Astrocyte (in vitro differentiated cells and primary cell): ENCODE results near the gene GBX1. TPM values are rescaled to one million over a fixed set of nuclear protein-coding genes. Genes with fewer than 3 reads are reported as not detected.

Experiments
- DNase-seq: peaks from one replicate; pipeline ENCODE4 v3.0.0-alpha.2; 2010; ENCODE audit warnings: low read depth
- FAIRE-seq: peaks from 2 replicates; lab custom pipeline; 2011; peaks lifted over from hg19 to GRCh38; lab: Jason Lieb, UNC
- H2AFZ ChIP-seq: 2 replicates; pipeline ENCODE4 v1.6.0; 2012; ENCODE audit warnings: low read depth, low read length, inconsistent platforms
- H3K27ac ChIP-seq: 2 replicates; pipeline ENCODE4 v1.5.1; 2011; ENCODE audit warnings: low read depth, low read length, inconsistent platforms
- H3K27me3 ChIP-seq: 2 replicates; pipeline ENCODE4 v1.6.0; 2011; ENCODE audit warnings: low read length, inconsistent platforms; ENCODE audit not compliant: insufficient read depth
- H3K36me3 ChIP-seq: 2 replicates; pipeline ENCODE4 v1.5.1; 2011; ENCODE audit warnings: low read length, inconsistent platforms; ENCODE audit not compliant: insufficient read depth
- H3K4me1 ChIP-seq: 2 replicates; pipeline ENCODE4 v1.5.1; 2011; ENCODE audit warnings: low read length, inconsistent platforms; ENCODE audit not compliant: insufficient read depth
- H3K4me2 ChIP-seq: 2 replicates; pipeline ENCODE4 v1.6.0; 2012; ENCODE audit warnings: low read length, inconsistent platforms
- H3K4me3 ChIP-seq: 2 replicates; pipeline ENCODE4 v1.5.1; 2011; ENCODE audit warnings: low read depth, mild to moderate bottlenecking, low read length, inconsistent platforms; ENCODE audit not compliant: insufficient read depth
- H3K79me2 ChIP-seq: 2 replicates; pipeline ENCODE4 v1.6.0; 2012; ENCODE audit warnings: mild to moderate bottlenecking, low read length, inconsistent platforms; ENCODE audit not compliant: insufficient read depth
- H3K9ac ChIP-seq: 2 replicates; pipeline ENCODE4 v1.6.0; 2012; ENCODE audit warnings: mild to moderate bottlenecking, low read length, inconsistent platforms
- H3K9me3 ChIP-seq: 2 replicates; pipeline ENCODE4 v1.5.1; 2012; ENCODE audit warnings: low read depth, mild to moderate bottlenecking, low read length, inconsistent platforms; ENCODE audit not compliant: insufficient read depth
- H4K20me1 ChIP-seq: 2 replicates; pipeline ENCODE4 v1.6.0; 2012; ENCODE audit warnings: low read length, inconsistent platforms; ENCODE audit not compliant: insufficient read depth
- H3K27ac Mint-ChIP-seq: one replicate; pipeline ENCODE4 v1.8.0; 2021; ENCODE audit warnings: mild to moderate bottlenecking, mixed read lengths; ENCODE audit not compliant: unreplicated experiment
- H3K27me3 Mint-ChIP-seq: one replicate; pipeline ENCODE4 v1.8.0; 2021; ENCODE audit warnings: low read depth, mixed read lengths; ENCODE audit not compliant: unreplicated experiment
- H3K36me3 Mint-ChIP-seq: one replicate; pipeline ENCODE4 v1.8.0; 2021; ENCODE audit warnings: low read depth, mixed read lengths; ENCODE audit not compliant: unreplicated experiment
- H3K4me1 Mint-ChIP-seq: one replicate; pipeline ENCODE4 v1.8.0; 2021; ENCODE audit warnings: low read depth, mixed read lengths; ENCODE audit not compliant: unreplicated experiment
- H3K4me3 Mint-ChIP-seq: one replicate; pipeline ENCODE4 v1.8.0; 2021; ENCODE audit warnings: mild to moderate bottlenecking, moderate library complexity, mixed read lengths; ENCODE audit not compliant: unreplicated experiment
- H3K9me3 Mint-ChIP-seq: one replicate; pipeline ENCODE4 v1.8.0; 2021; ENCODE audit warnings: mild to moderate bottlenecking, mixed read lengths; ENCODE audit not compliant: unreplicated experiment
- EZH2 ChIP-seq: IDR thresholded peaks from 2 replicates; pipeline ENCODE4 v1.6.1; 2012; ENCODE audit warnings: mild to moderate bottlenecking, low read length, inconsistent platforms; ENCODE audit not compliant: insufficient read depth
- total RNA-seq: library from RNA; stranded (reverse); gene quantifications from 2 replicates; pipeline ENCODE4 v1.2.1, GENCODE V29; 2021
- TF ChIP-seq, protein P1 (sequence below): IDR thresholded peaks from 2 replicates; pipeline ENCODE4 v1.5.1; 2011; ENCODE audit warnings: low read depth, mild to moderate bottlenecking, inconsistent platforms, low read length, moderate library complexity; ENCODE audit not compliant: insufficient read depth

GBX1 gene
- total RNA-seq, 1 donor from 2014 or later, result not detected

DNA sequence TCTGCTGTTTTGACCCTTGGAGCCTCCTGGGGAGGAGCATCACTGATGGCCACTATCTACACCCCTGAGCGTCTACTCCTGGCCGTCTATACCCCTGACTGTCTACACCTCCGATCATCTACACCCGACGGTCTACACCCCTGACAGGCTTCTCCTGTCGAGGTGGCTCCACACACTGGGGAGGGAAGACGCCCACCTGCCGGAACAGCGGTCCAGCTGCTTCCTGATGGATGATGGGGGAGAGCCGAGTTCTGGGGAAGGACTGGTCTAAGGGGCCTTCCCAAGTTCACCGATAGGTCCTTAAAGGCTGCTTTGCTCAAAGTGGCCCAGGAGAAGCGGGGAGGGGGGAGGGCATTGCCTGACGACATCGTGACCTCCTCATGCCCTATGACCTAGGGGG lies 39.4 kb downstream of the GBX1 start:
- H3K9me3 ChIP-seq, result no peaks in the 10 kb centered on the region
- TF ChIP-seq, protein P1, sequence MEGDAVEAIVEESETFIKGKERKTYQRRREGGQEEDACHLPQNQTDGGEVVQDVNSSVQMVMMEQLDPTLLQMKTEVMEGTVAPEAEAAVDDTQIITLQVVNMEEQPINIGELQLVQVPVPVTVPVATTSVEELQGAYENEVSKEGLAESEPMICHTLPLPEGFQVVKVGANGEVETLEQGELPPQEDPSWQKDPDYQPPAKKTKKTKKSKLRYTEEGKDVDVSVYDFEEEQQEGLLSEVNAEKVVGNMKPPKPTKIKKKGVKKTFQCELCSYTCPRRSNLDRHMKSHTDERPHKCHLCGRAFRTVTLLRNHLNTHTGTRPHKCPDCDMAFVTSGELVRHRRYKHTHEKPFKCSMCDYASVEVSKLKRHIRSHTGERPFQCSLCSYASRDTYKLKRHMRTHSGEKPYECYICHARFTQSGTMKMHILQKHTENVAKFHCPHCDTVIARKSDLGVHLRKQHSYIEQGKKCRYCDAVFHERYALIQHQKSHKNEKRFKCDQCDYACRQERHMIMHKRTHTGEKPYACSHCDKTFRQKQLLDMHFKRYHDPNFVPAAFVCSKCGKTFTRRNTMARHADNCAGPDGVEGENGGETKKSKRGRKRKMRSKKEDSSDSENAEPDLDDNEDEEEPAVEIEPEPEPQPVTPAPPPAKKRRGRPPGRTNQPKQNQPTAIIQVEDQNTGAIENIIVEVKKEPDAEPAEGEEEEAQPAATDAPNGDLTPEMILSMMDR, result no peak
- TF ChIP-seq EZH2, result no peak
- no peak overlapping the region for H3K9ac ChIP-seq
- Mint-ChIP-seq H3K27ac (no peak overlapping the region), H3K27me3 (no peaks in the 10 kb centered on the region), H3K9me3 (no peaks in the 10 kb centered on the region), H3K36me3 (peaks cover 16% of the 10 kb centered on the region), H3K4me3 (no peak overlapping the region), H3K4me1 (peaks cover 10% of the 10 kb centered on the region)
- DNase-seq (no peak), FAIRE-seq (no peak)
- H3K27ac ChIP-seq, result no peak overlapping the region
- H3K27me3 ChIP-seq, result no peaks in the 10 kb centered on the region
- no peaks in the 10 kb centered on the region for H3K79me2 ChIP-seq
- peaks cover 13% of the 10 kb centered on the region for H3K36me3 ChIP-seq
- peaks cover 66% of the 10 kb centered on the region for H4K20me1 ChIP-seq
- H3K4me1 ChIP-seq, result peaks cover 7% of the 10 kb centered on the region
- no peak overlapping the region for H2AFZ ChIP-seq
- H3K4me2 ChIP-seq, result no peak overlapping the region
- no peak overlapping the region for H3K4me3 ChIP-seq

DNA sequence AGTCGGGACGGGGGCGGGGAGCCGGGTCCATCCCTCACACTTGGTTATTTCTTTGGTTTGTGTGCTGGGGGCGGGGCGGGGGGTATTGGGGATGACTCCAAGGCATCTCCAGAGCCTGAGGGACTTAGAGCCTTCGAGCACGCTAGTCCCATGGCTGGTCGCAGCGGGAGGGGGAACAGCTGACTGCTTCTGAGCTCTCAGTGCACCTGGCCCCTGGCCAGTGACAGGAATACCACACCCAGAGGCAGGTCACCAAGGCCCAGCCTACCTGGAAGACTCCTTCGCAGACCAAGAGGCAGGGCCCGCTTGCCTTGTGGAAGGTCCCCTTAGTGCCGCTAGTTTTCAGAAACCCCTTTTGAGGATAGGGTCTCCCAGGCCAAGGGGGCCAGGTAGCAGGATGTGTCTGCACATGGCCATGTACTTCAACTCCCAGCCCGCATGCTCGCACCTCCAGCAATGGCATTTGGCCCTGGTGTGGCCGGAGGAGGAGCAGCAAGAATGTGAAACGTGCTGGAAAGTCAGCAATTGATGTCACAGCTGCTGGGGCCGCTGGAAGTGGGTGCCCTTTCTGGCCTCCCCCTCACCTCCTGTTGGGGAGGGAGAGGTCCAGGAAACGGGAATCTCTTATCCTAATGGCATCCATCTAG lies 40.9 kb downstream of the GBX1 start:
- H3K36me3 Mint-ChIP-seq, result peaks cover 17% of the 10 kb centered on the region
- Histone ChIP-seq H3K4me1 (peaks cover 7% of the 10 kb centered on the region), H3K9me3 (no peaks in the 10 kb centered on the region), H3K9ac (no peak overlapping the region), H3K36me3 (peaks cover 13% of the 10 kb centered on the region), H3K27me3 (no peaks in the 10 kb centered on the region), H3K79me2 (no peaks in the 10 kb centered on the region), H3K27ac (no peak overlapping the region), H2AFZ (no peak overlapping the region), H3K4me2 (no peak overlapping the region), H4K20me1 (peaks cover 65% of the 10 kb centered on the region), H3K4me3 (no peak overlapping the region)
- no peak for TF ChIP-seq EZH2
- TF ChIP-seq, protein P1, result no peak
- no peaks in the 10 kb centered on the region for H3K9me3 Mint-ChIP-seq
- DNase-seq (no peak), FAIRE-seq (no peak)
- peak overlapping the region; percentile 8 for H3K4me3 Mint-ChIP-seq
- no peak overlapping the region for H3K27ac Mint-ChIP-seq
- peaks cover 9% of the 10 kb centered on the region for H3K4me1 Mint-ChIP-seq
- H3K27me3 Mint-ChIP-seq, result no peaks in the 10 kb centered on the region

DNA sequence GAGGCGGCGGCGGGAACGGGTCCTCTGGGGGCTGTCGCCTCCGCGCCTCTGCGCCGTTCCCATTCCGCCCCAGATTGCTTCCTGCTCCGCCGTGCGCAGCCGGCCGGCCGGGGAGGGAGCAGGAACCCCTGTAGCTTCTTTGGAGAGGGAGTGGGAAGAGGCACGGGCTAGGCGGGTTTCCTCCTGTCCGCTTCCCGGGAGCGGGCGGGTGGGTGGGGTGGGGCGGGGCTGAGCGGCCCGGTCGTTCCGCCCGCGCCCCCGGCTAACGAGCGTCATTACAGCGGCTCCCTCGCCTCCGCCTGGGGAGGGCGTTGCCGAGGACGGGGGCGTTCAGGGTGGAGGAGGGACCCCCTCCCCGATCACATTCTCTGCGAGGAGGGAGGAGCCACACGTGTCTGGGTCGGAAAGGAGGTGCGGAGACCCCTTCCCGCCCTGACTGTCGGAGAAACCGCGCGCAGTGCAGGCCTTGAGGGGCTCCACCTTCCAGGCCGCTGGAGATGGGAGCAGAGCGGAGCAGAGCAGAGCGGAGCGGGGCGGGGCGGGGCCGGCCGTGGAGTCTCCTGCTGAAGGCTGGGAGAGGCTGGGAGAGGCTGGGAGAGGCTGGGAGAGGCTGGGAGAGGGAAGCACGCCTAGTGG lies 41.5 kb downstream of the GBX1 start:
- Histone ChIP-seq H3K9me3 (no peaks in the 10 kb centered on the region), H2AFZ (peak overlapping the region; percentile 41), H3K79me2 (no peaks in the 10 kb centered on the region), H3K4me1 (peaks cover 7% of the 10 kb centered on the region), H3K4me3 (peak overlapping the region; percentile 50), H3K9ac (peak overlapping the region; percentile 14), H3K27me3 (no peaks in the 10 kb centered on the region), H3K27ac (no peak overlapping the region), H3K36me3 (peaks cover 13% of the 10 kb centered on the region), H4K20me1 (peaks cover 67% of the 10 kb centered on the region), H3K4me2 (peak overlapping the region; percentile 91)
- peak overlapping the region; percentile 8 for H3K4me3 Mint-ChIP-seq
- peaks cover 9% of the 10 kb centered on the region for H3K4me1 Mint-ChIP-seq
- peaks cover 22% of the 10 kb centered on the region for H3K36me3 Mint-ChIP-seq
- no peak overlapping the region for H3K27ac Mint-ChIP-seq
- H3K27me3 Mint-ChIP-seq, result no peaks in the 10 kb centered on the region
- FAIRE-seq, result no peak
- no peak for DNase-seq
- no peaks in the 10 kb centered on the region for H3K9me3 Mint-ChIP-seq
- TF ChIP-seq EZH2, result no peak
